SK-N-SH (cell line): ENCODE results near the gene FAM83E. TPM values are rescaled to one million over a fixed set of nuclear protein-coding genes. Genes with fewer than 3 reads are reported as not detected.

Experiments used
- CTCF ChIA-PET: fragments of 300-600, 350-600 bp; formaldehyde crosslinking; extraction: SDS; loops from one replicate; lab custom pipeline; 2021; lab: Yijun Ruan, JAX
- POLR2A ChIA-PET: fragments of 350-600 bp; sonication (Branson Sonifier 250); formaldehyde crosslinking; extraction: SDS; loops from one replicate; lab custom pipeline; 2020; ENCODE audit warnings: antibody characterized with exemption, inconsistent platforms; lab: Yijun Ruan, JAX
- DNase-seq: peaks from one replicate; pipeline ENCODE4 v3.0.0; 2012
- H2AFZ ChIP-seq: fragments of 200-600 bp; sonication (generic); 2 replicates; pipeline ENCODE4 v1.8.1; 2016; ENCODE audit warnings: antibody characterized with exemption, mild to moderate bottlenecking, low read depth
- H3F3A ChIP-seq: fragments of 200-600 bp; sonication (generic); replicated peaks from 2 replicates; pipeline ENCODE3; 2016; ENCODE audit warnings: antibody characterized with exemption, mild to moderate bottlenecking; ENCODE audit not compliant: insufficient read depth
- H3K27ac ChIP-seq, 2 experiments: fragments of 200-500 bp in 1 of 2; fragments of 200-600 bp in 1 of 2; sonication (Bioruptor generic) in 1 of 2; sonication (generic), shearing (Covaris generic) in 1 of 2; 2 replicates each; pipeline versions ENCODE4 v1.5.1 to v1.6.1; 2014 to 2016; ENCODE audit warnings: low read depth in 2 of 2, inconsistent platforms in 1 of 2, low read length in 1 of 2, mild to moderate bottlenecking in 1 of 2, mixed read lengths in 1 of 2
- H3K27me3 ChIP-seq: fragments of 200-600 bp; sonication (generic), shearing (Covaris generic); 2 replicates; pipeline ENCODE4 v1.6.1; 2016; ENCODE audit warnings: mixed run types; ENCODE audit not compliant: insufficient read depth
- H3K36me3 ChIP-seq, 2 experiments: fragments of 200-500 bp in 1 of 2; fragments of 200-600 bp in 1 of 2; sonication (Bioruptor generic) in 1 of 2; sonication (generic) in 1 of 2; replicated peaks in 1 of 2; 2 replicates each; pipeline versions ENCODE3 to v1.5.1; 2014 to 2016; ENCODE audit warnings: low read length in 1 of 2, mild to moderate bottlenecking in 1 of 2; ENCODE audit not compliant: insufficient read depth in 2 of 2, control insufficient read depth in 1 of 2
- H3K4me1 ChIP-seq, 2 experiments: fragments of 200-500 bp in 1 of 2; fragments of 200-600 bp in 1 of 2; sonication (Bioruptor generic) in 1 of 2; sonication (generic), shearing (Covaris generic) in 1 of 2; 2 replicates each; pipeline versions ENCODE4 v1.5.1 to v1.6.1; 2014 to 2016; ENCODE audit warnings: low read depth in 1 of 2, low read length in 1 of 2, mixed run types in 1 of 2; ENCODE audit not compliant: insufficient read depth in 2 of 2, control insufficient read depth in 1 of 2
- H3K4me2 ChIP-seq: fragments of 200-600 bp; sonication (generic), shearing (Covaris generic); 2 replicates; pipeline ENCODE4 v1.6.1; 2017; ENCODE audit warnings: mixed run types
- H3K4me3 ChIP-seq, 2 experiments: fragments of 200-500 bp in 1 of 2; fragments of 200-600 bp in 1 of 2; sonication (Bioruptor generic) in 1 of 2; sonication (generic), shearing (Covaris generic) in 1 of 2; 2 replicates each; pipeline versions ENCODE4 v1.5.1 to v1.8.1; 2014 to 2016; ENCODE audit warnings: low read depth in 2 of 2, inconsistent platforms in 1 of 2, low read length in 1 of 2, mild to moderate bottlenecking in 1 of 2, mixed read lengths in 1 of 2, moderate library complexity in 1 of 2
- H3K79me2 ChIP-seq: fragments of 200-600 bp; sonication (generic); 2 replicates; pipeline ENCODE4 v1.8.1; 2017; ENCODE audit warnings: mild to moderate bottlenecking; ENCODE audit not compliant: insufficient read depth
- H3K9ac ChIP-seq: fragments of 200-600 bp; sonication (generic); 2 replicates; pipeline ENCODE4 v1.6.1; 2017; ENCODE audit warnings: mixed run types
- H3K9me2 ChIP-seq: fragments of 200-600 bp; sonication (generic); 2 replicates; pipeline ENCODE4 v1.6.1; 2017; ENCODE audit warnings: mixed run types
- H3K9me3 ChIP-seq: fragments of 200-600 bp; sonication (generic); 2 replicates; pipeline ENCODE4 v1.6.1; 2017; ENCODE audit warnings: mixed run types, mild to moderate bottlenecking, moderate library complexity
- H4K20me1 ChIP-seq: fragments of 200-600 bp; sonication (generic); 2 replicates; pipeline ENCODE4 v1.6.1; 2017; ENCODE audit warnings: mild to moderate bottlenecking, mixed run types; ENCODE audit not compliant: insufficient read depth
- CHD2 ChIP-seq: fragments of 150-350 bp; IDR thresholded peaks from 2 replicates; pipeline ENCODE4 v1.6.1; 2018; ENCODE audit warnings: low read length; ENCODE audit not compliant: partially characterized antibody
- ELF1 ChIP-seq: IDR thresholded peaks from 2 replicates; pipeline ENCODE4 v1.4.0; 2012
- EP300 ChIP-seq, 2 experiments: IDR thresholded peaks; 2 replicates each; pipeline versions ENCODE4 v1.4.0 to v1.6.1; 2012; ENCODE audit warnings: borderline replicate concordance in 1 of 2, low read depth in 1 of 2, low read length in 1 of 2
- GABPA ChIP-seq: IDR thresholded peaks from 2 replicates; pipeline ENCODE4 v1.4.0; 2012; ENCODE audit warnings: low read depth, mild to moderate bottlenecking
- MEF2A ChIP-seq: IDR thresholded peaks from 2 replicates; pipeline ENCODE4 v1.4.0; 2012; ENCODE audit warnings: low read depth, borderline replicate concordance
- MXI1 ChIP-seq: IDR thresholded peaks from 2 replicates; pipeline ENCODE4 v1.6.1; 2012; ENCODE audit warnings: mild to moderate bottlenecking, low read depth, low read length, improper control_type of control experiment
- NFIC ChIP-seq: IDR thresholded peaks from 2 replicates; pipeline ENCODE4 v1.4.0; 2012; ENCODE audit warnings: borderline replicate concordance
- NRF1 ChIP-seq: IDR thresholded peaks from 2 replicates; pipeline ENCODE4 v1.6.1; 2012; ENCODE audit warnings: low read depth, mild to moderate bottlenecking, low read length
- RAD21 ChIP-seq: IDR thresholded peaks from 2 replicates; pipeline ENCODE4 v1.6.1; 2012; ENCODE audit warnings: mild to moderate bottlenecking, low read length
- RFX5 ChIP-seq: IDR thresholded peaks from 2 replicates; pipeline ENCODE4 v1.6.1; 2012; ENCODE audit warnings: mild to moderate bottlenecking, improper control_type of control experiment, low read length
- RXRA ChIP-seq: IDR thresholded peaks from 2 replicates; pipeline ENCODE4 v1.4.0; 2012; ENCODE audit warnings: low read depth, mild to moderate bottlenecking, borderline replicate concordance
- SMC3 ChIP-seq: IDR thresholded peaks from 2 replicates; pipeline ENCODE4 v1.6.1; 2012; ENCODE audit warnings: low read depth, low read length, improper control_type of control experiment
- TAF1 ChIP-seq: IDR thresholded peaks from 2 replicates; pipeline ENCODE4 v1.6.1; 2012; ENCODE audit warnings: low read depth, mild to moderate bottlenecking, low read length, moderate library complexity, borderline replicate concordance
- USF2 ChIP-seq: fragments of 150-350 bp; IDR thresholded peaks from 2 replicates; pipeline ENCODE4 v1.6.1; 2017; ENCODE audit warnings: antibody characterized with exemption, low read length, low read depth, borderline replicate concordance
- YY1 ChIP-seq: IDR thresholded peaks from 2 replicates; pipeline ENCODE4 v1.4.0; 2012; ENCODE audit warnings: low read depth, mild to moderate bottlenecking
- ZBTB33 ChIP-seq: IDR thresholded peaks from 2 replicates; pipeline ENCODE4 v1.4.0; 2012; ENCODE audit warnings: low read depth, borderline replicate concordance
- WGBS: methylation state at CpG from one replicate; pipeline ENCODE4 v1.1.6; 2017; ENCODE audit warnings: low lambda C conversion rate; 5-methylcytosine and 5-hydroxymethylcytosine counted together
- polyA plus RNA-seq, 3 experiments: library from polyadenylated mRNA; depleted of rRNA; stranded (reverse); fragments of >200 nt; gene quantifications; 2 replicates each; pipeline ENCODE4 v1.2.3, GENCODE V29; 2012
- TF ChIP-seq, protein P1 (sequence below): IDR thresholded peaks from 2 replicates; pipeline ENCODE4; 2012
- TF ChIP-seq, protein P2 (sequence below): IDR thresholded peaks from 2 replicates; pipeline ENCODE4 v1.6.1; 2012; ENCODE audit warnings: mild to moderate bottlenecking, low read depth, low read length, moderate library complexity
- TF ChIP-seq, protein P3 (sequence below): IDR thresholded peaks from 2 replicates; pipeline ENCODE4 v1.4.0; 2012; ENCODE audit warnings: low read depth, borderline replicate concordance

Gene FAM83E
- polyA plus RNA-seq, 1 of the 3 experiments (the other 2 are of a cell fraction) = 0.44 TPM

- TF ChIP-seq USF2 = no peak
- no peak for TF ChIP-seq TAF1
- no peak for TF ChIP-seq MXI1
- TF ChIP-seq RXRA = no peak
- no peak for TF ChIP-seq RFX5
- TF ChIP-seq CHD2 = no peak
Measured at GRCh38 chr19:48616491-48617056, 1.7 kb upstream of the FAM83E start (continued).

DNA sequence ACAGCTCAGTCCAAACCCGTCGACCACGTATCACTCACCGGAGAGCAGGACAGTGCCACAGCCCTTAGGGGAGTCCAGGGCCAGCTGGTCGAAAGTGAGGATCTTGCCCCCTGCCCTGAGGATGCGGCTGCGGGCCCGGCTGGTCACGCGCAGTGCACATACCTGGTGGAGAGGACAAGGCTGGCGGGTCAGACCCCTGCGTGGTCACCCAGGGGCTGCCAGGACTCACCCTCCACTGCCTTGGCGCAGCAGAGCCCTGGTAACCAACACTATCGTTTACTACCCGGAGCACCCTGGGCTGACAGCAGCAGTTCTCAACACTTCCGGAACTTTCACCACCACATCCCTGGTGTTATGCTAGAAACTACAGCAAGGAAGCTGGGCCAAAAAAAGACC lies 1.2 kb upstream of the FAM83E start:
- Histone ChIP-seq H3K36me3 (peaks cover 28 to 33% of the 10 kb centered on the region in 2 experiments), H3K4me2 (peak overlapping the region; percentile 91; the same call in 1 of the 2 replicates), H3K4me3 (no peak overlapping the region), H3K9ac (no peak overlapping the region; the same call in 1 of the 2 replicates), H3K9me3 (no peaks in the 10 kb centered on the region), H3K79me2 (peaks cover 38% of the 10 kb centered on the region), H3K9me2 (no peaks in the 10 kb centered on the region), H3K27me3 (no peaks in the 10 kb centered on the region), H3F3A (peaks cover 51% of the 10 kb centered on the region), H3K27ac (peak overlapping the region in 1 of 2 experiments; percentile 19; a peak in 2 of 4 replicates), H3K4me1 (peaks cover 11 to 38% of the 10 kb centered on the region in 2 experiments; a peak in 3 of 4 replicates), H2AFZ (no peak overlapping the region), H4K20me1 (peaks cover 39% of the 10 kb centered on the region)
- TF ChIP-seq CHD2 (no peak), MEF2A (no peak), EP300 (IDR thresholded peaks at IDR 0.05; ENCODE audit: borderline replicate concordance in 1 of 2, low read depth in 1 of 2, low read length in 1 of 2) (no peak), SMC3 (no peak), NFIC (no peak), TAF1 (no peak), ELF1 (no peak), RAD21 (no peak), YY1 (no peak), GABPA (no peak), NRF1 (no peak), ZBTB33 (no peak)
- TF ChIP-seq, protein P1, sequence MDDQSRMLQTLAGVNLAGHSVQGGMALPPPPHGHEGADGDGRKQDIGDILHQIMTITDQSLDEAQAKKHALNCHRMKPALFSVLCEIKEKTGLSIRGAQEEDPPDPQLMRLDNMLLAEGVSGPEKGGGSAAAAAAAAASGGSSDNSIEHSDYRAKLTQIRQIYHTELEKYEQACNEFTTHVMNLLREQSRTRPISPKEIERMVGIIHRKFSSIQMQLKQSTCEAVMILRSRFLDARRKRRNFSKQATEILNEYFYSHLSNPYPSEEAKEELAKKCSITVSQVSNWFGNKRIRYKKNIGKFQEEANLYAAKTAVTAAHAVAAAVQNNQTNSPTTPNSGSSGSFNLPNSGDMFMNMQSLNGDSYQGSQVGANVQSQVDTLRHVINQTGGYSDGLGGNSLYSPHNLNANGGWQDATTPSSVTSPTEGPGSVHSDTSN = no peak
- TF ChIP-seq, protein P2, sequence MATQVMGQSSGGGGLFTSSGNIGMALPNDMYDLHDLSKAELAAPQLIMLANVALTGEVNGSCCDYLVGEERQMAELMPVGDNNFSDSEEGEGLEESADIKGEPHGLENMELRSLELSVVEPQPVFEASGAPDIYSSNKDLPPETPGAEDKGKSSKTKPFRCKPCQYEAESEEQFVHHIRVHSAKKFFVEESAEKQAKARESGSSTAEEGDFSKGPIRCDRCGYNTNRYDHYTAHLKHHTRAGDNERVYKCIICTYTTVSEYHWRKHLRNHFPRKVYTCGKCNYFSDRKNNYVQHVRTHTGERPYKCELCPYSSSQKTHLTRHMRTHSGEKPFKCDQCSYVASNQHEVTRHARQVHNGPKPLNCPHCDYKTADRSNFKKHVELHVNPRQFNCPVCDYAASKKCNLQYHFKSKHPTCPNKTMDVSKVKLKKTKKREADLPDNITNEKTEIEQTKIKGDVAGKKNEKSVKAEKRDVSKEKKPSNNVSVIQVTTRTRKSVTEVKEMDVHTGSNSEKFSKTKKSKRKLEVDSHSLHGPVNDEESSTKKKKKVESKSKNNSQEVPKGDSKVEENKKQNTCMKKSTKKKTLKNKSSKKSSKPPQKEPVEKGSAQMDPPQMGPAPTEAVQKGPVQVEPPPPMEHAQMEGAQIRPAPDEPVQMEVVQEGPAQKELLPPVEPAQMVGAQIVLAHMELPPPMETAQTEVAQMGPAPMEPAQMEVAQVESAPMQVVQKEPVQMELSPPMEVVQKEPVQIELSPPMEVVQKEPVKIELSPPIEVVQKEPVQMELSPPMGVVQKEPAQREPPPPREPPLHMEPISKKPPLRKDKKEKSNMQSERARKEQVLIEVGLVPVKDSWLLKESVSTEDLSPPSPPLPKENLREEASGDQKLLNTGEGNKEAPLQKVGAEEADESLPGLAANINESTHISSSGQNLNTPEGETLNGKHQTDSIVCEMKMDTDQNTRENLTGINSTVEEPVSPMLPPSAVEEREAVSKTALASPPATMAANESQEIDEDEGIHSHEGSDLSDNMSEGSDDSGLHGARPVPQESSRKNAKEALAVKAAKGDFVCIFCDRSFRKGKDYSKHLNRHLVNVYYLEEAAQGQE = no peak
- TF ChIP-seq, protein P3, sequence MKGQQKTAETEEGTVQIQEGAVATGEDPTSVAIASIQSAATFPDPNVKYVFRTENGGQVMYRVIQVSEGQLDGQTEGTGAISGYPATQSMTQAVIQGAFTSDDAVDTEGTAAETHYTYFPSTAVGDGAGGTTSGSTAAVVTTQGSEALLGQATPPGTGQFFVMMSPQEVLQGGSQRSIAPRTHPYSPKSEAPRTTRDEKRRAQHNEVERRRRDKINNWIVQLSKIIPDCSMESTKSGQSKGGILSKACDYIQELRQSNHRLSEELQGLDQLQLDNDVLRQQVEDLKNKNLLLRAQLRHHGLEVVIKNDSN = no peak
- ChIA-PET POLR2A (interaction anchor here (1.0 kb wide), 1 partner anchor 10 kb away, joined by 3 read pairs; no protein-coding TSS in a partner anchor), CTCF (interaction anchor here (0.6 to 3.7 kb wide), 4 partner anchors 8 to 918 kb away, joined by 3 to 26 read pairs (median 8); no protein-coding TSS in a partner anchor)
- no peak for DNase-seq
- 98% methylated on average over 15 of the region's 16 CpGs for WGBS
